HG03442 (cell line): ENCODE measurements around the gene SCGN.
"Not testable (repeated sequence)": the region's sequence is repeated elsewhere in the genome, so short reads cannot be mapped to it uniquely, and the experiment has no call there.

Source experiments
- ATAC-seq: cut with Tn5 transposase; IDR thresholded peaks from one replicate; pipeline ENCODE4 v1.9.1; 2021; ENCODE audit warnings: mild to moderate bottlenecking, moderate library complexity; ENCODE audit not compliant: unreplicated experiment

Gene SCGN

GRCh38 chr6:25726122-25726911 is 74.3 kb downstream of the SCGN start:
- no peak for ATAC-seq

- ATAC-seq, result no peak
Measured at GRCh38 chr6:25727028-25727427, 75.0 kb downstream of the SCGN start.

GRCh38 chr6:25730907-25731306 is 78.9 kb downstream of the SCGN start:
- ATAC-seq, result no peak

GRCh38 chr6:25731721-25732120 is 79.7 kb downstream of the SCGN start:
- ATAC-seq, result no peak

- ATAC-seq, result no peak
Measured at GRCh38 chr6:25732468-25733198, 80.6 kb downstream of the SCGN start.

GRCh38 chr6:25735261-25735660 is 83.2 kb downstream of the SCGN start:
- no peak for ATAC-seq

GRCh38 chr6:25743868-25744267 is 91.9 kb downstream of the SCGN start:
- no peak for ATAC-seq

GRCh38 chr6:25745836-25746235 is 93.8 kb downstream of the SCGN start:
- ATAC-seq, result no peak

- no peak for ATAC-seq
Measured at GRCh38 chr6:25746968-25747367, 95.0 kb downstream of the SCGN start.

- ATAC-seq, result no peak
Measured at GRCh38 chr6:25747477-25747876, 95.5 kb downstream of the SCGN start.

- no peak for ATAC-seq
Measured at GRCh38 chr6:25748049-25748448, 96.0 kb downstream of the SCGN start.

- not testable (repeated sequence) for ATAC-seq
Measured at GRCh38 chr6:25748601-25749517, 96.8 kb downstream of the SCGN start.

- ATAC-seq, result no peak
Measured at GRCh38 chr6:25749837-25750236, 97.8 kb downstream of the SCGN start.

GRCh38 chr6:25750906-25751305 is 98.9 kb downstream of the SCGN start:
- ATAC-seq, result no peak
